H9 (cell line): ENCODE results near the gene MYO1E. TPM values are rescaled to one million over a fixed set of nuclear protein-coding genes. Genes with fewer than 3 reads are reported as not detected.

ENCODE experiments used
- DNase-seq: peaks from one replicate; pipeline ENCODE4 v3.0.0-alpha.2; 2017
- H2AFZ ChIP-seq: one replicate; pipeline ENCODE4 v1.6.1; 2013; ENCODE audit warnings: mild to moderate bottlenecking, low read length, control low read depth, moderate library complexity
- H2AK5ac ChIP-seq: 2 replicates; pipeline ENCODE4 v1.6.1; 2013; ENCODE audit warnings: low read length, control low read depth, mixed read lengths; ENCODE audit not compliant: insufficient read length
- H2BK120ac ChIP-seq: one replicate; pipeline ENCODE4 v1.6.1; 2013; ENCODE audit warnings: low read depth, mild to moderate bottlenecking, low read length, control low read depth, inconsistent platforms; ENCODE audit not compliant: poor library complexity, severe bottlenecking
- H2BK12ac ChIP-seq: 2 replicates; pipeline ENCODE4 v1.6.1; 2013; ENCODE audit warnings: low read length, control low read depth, mixed read lengths, low read depth; ENCODE audit not compliant: insufficient read length
- H2BK15ac ChIP-seq: 2 replicates; pipeline ENCODE4 v1.6.1; 2013; ENCODE audit warnings: low read depth, low read length, control low read depth
- H2BK20ac ChIP-seq: one replicate; pipeline ENCODE4 v1.6.1; 2013; ENCODE audit warnings: low read depth, mild to moderate bottlenecking, low read length, control low read depth, inconsistent platforms; ENCODE audit not compliant: poor library complexity, severe bottlenecking
- H2BK5ac ChIP-seq: 2 replicates; pipeline ENCODE4 v1.6.1; 2013; ENCODE audit warnings: low read length, control low read depth, mixed read lengths; ENCODE audit not compliant: insufficient read length
- H3K14ac ChIP-seq: 2 replicates; pipeline ENCODE4 v1.6.1; 2013; ENCODE audit warnings: low read length, control low read depth; ENCODE audit not compliant: insufficient read depth
- H3K18ac ChIP-seq: 2 replicates; pipeline ENCODE4 v1.6.1; 2013; ENCODE audit warnings: low read depth, mild to moderate bottlenecking, mixed read lengths, low read length, control low read depth; ENCODE audit not compliant: insufficient read length
- H3K23ac ChIP-seq: 2 replicates; pipeline ENCODE4 v1.6.1; 2013; ENCODE audit warnings: low read length, control low read depth, mixed read lengths, low read depth; ENCODE audit not compliant: insufficient read length
- H3K23me2 ChIP-seq: 2 replicates; pipeline ENCODE4 v1.6.1; 2013; ENCODE audit warnings: low read depth, mild to moderate bottlenecking, mixed read lengths, low read length, control low read depth; ENCODE audit not compliant: insufficient read length, poor library complexity, severe bottlenecking
- H3K27ac ChIP-seq: 2 replicates; pipeline ENCODE4 v1.5.1; 2013; ENCODE audit warnings: low read length, control low read depth, mixed read lengths, low read depth; ENCODE audit not compliant: insufficient read length
- H3K27me3 ChIP-seq: 2 replicates; pipeline ENCODE4 v1.6.1; 2013; ENCODE audit warnings: low read length, control low read depth, inconsistent platforms; ENCODE audit not compliant: insufficient read depth
- H3K4ac ChIP-seq: 2 replicates; pipeline ENCODE4 v1.6.1; 2013; ENCODE audit warnings: low read depth, mild to moderate bottlenecking, control low read depth, inconsistent platforms, low read length, moderate library complexity
- H3K4me1 ChIP-seq: 2 replicates; pipeline ENCODE4 v1.6.1; 2013; ENCODE audit warnings: low read length, control low read depth, inconsistent platforms; ENCODE audit not compliant: insufficient read depth
- H3K4me2 ChIP-seq: 2 replicates; pipeline ENCODE4 v1.6.1; 2013; ENCODE audit warnings: low read length, control low read depth, mixed read lengths; ENCODE audit not compliant: insufficient read length, insufficient read depth
- H3K56ac ChIP-seq: 2 replicates; pipeline ENCODE4 v1.6.1; 2013; ENCODE audit warnings: low read depth, mild to moderate bottlenecking, mixed read lengths, low read length, control low read depth; ENCODE audit not compliant: insufficient read length
- H3K79me1 ChIP-seq: 2 replicates; pipeline ENCODE4 v1.6.1; 2013; ENCODE audit warnings: low read depth, mild to moderate bottlenecking, moderate library complexity, low read length, control low read depth, inconsistent platforms; ENCODE audit not compliant: insufficient read depth, poor library complexity, severe bottlenecking
- H3K79me2 ChIP-seq: 2 replicates; pipeline ENCODE4 v1.6.1; 2013; ENCODE audit warnings: low read length, control low read depth, inconsistent platforms; ENCODE audit not compliant: insufficient read depth
- H3K9ac ChIP-seq: 2 replicates; pipeline ENCODE4 v1.6.1; 2013; ENCODE audit warnings: low read length, control low read depth, mixed read lengths; ENCODE audit not compliant: insufficient read length; ENCODE audit errors: extremely low read depth
- H3K9me3 ChIP-seq: one replicate; pipeline ENCODE4 v1.6.1; 2013; ENCODE audit warnings: low read depth, low read length, inconsistent platforms; ENCODE audit not compliant: control insufficient read depth
- H3T11ph ChIP-seq: one replicate; pipeline ENCODE4 v1.6.1; 2013; ENCODE audit warnings: mild to moderate bottlenecking, low read length, control low read depth, inconsistent platforms
- H4K20me1 ChIP-seq: one replicate; pipeline ENCODE4 v1.6.1; 2013; ENCODE audit not compliant: control insufficient read depth, insufficient read length, insufficient read depth
- H4K5ac ChIP-seq: 2 replicates; pipeline ENCODE4 v1.6.1; 2013; ENCODE audit warnings: low read depth, mild to moderate bottlenecking, mixed read lengths, low read length, control low read depth; ENCODE audit not compliant: insufficient read length
- H4K8ac ChIP-seq: replicated peaks from 2 replicates; pipeline ENCODE4 v1.6.1; 2013; ENCODE audit warnings: low read length, control low read depth, mixed read lengths, low read depth; ENCODE audit not compliant: insufficient read length
- H4K91ac ChIP-seq: 2 replicates; pipeline ENCODE4 v1.6.1; 2013; ENCODE audit warnings: low read depth, mild to moderate bottlenecking, moderate library complexity, mixed read lengths, low read length, control low read depth; ENCODE audit not compliant: insufficient read length
- H3K27ac Mint-ChIP-seq, 3 experiments: 2 replicates in 2 of 3; 3 replicates in 1 of 3; pipeline ENCODE4 v1.8.0; 2020 to 2021; ENCODE audit warnings: mixed read lengths in 3 of 3, mild to moderate bottlenecking in 1 of 3, moderate library complexity in 1 of 3
- H3K27me3 Mint-ChIP-seq: 2 replicates; pipeline ENCODE4 v1.8.0; 2021; ENCODE audit warnings: low read depth, mild to moderate bottlenecking, moderate library complexity, mixed read lengths
- H3K36me3 Mint-ChIP-seq, 3 experiments: 2 replicates in 2 of 3; 3 replicates in 1 of 3; pipeline ENCODE4 v1.8.0; 2020 to 2021; ENCODE audit warnings: low read depth in 3 of 3, mixed read lengths in 3 of 3; ENCODE audit not compliant: insufficient read depth in 1 of 3
- H3K4me1 Mint-ChIP-seq, 2 experiments: 2 replicates each; pipeline ENCODE4 v1.8.0; 2020; ENCODE audit warnings: mixed read lengths in 2 of 2
- H3K4me3 Mint-ChIP-seq, 2 experiments: 2 replicates in 1 of 2; 3 replicates in 1 of 2; pipeline ENCODE4 v1.8.0; 2020 to 2021; ENCODE audit warnings: mild to moderate bottlenecking in 2 of 2, mixed read lengths in 2 of 2, moderate library complexity in 1 of 2
- H3K9me3 Mint-ChIP-seq, 2 experiments: 2 replicates in 1 of 2; 3 replicates in 1 of 2; pipeline ENCODE4 v1.8.0; 2020; ENCODE audit warnings: mild to moderate bottlenecking in 2 of 2, mixed read lengths in 2 of 2, moderate library complexity in 1 of 2
- CTCF ChIP-seq: fragments of 200-600 bp; sonication (generic); conservative IDR thresholded peaks from 3 replicates; pipeline ENCODE4 v1.8.0; 2021; ENCODE audit warnings: antibody characterized with exemption, mild to moderate bottlenecking
- WGBS: extraction: QIAGEN DNeasy Blood & Tissue Kit; methylation state at CpG from one replicate; pipeline ENCODE4 v1.1.7; 2013; ENCODE audit warnings: missing lambda C conversion rate, low lambda C conversion rate, mixed read lengths; ENCODE audit not compliant: insufficient read length; ENCODE audit errors: extremely low coverage; 5-methylcytosine and 5-hydroxymethylcytosine counted together
- total RNA-seq: library from RNA; stranded (reverse); gene quantifications from 2 replicates; pipeline ENCODE4 v1.2.1, GENCODE V29; 2021

The MYO1E gene
- total RNA-seq, 1 experiment from 2014 or later, result 235 TPM

- no peak overlapping the region for H3K27ac ChIP-seq
- no peaks in the 10 kb centered on the region for H3K9me3 ChIP-seq
- TF ChIP-seq CTCF, result no peak
- no peaks in the 10 kb centered on the region for H3K79me2 ChIP-seq
- H3K27me3 ChIP-seq, result no peaks in the 10 kb centered on the region
- 0 out of 2 replicates have a peak, but pooled peaks cover 2% of the 10 kb centered on the region for H3K4me1 ChIP-seq
- H3K4ac ChIP-seq, result no peak overlapping the region
- no peak overlapping the region for H2AFZ ChIP-seq
- no peak overlapping the region for H2AK5ac ChIP-seq
- H4K91ac ChIP-seq, result no peak overlapping the region
- Mint-ChIP-seq H3K27ac (no peak overlapping the region), H3K27me3 (no peaks in the 10 kb centered on the region), H3K4me3 (no peak overlapping the region), H3K4me1 (peaks cover 9% of the 10 kb centered on the region in 2 experiments; a peak in 3 of 4 replicates), H3K36me3 (peaks cover 10 to 81% (median 45%) of the 10 kb centered on the region in 3 experiments; a peak in 6 of 7 replicates), H3K9me3 (no peaks in the 10 kb centered on the region)
- H3K56ac ChIP-seq, result no peak overlapping the region
- no peak overlapping the region for H3T11ph ChIP-seq
- H4K8ac ChIP-seq, result no peak overlapping the region
- H3K4me2 ChIP-seq, result no peak overlapping the region
- no peak overlapping the region for H3K23ac ChIP-seq
- no CpG with 5 or more reads among the region's 12 CpGs for whole genome bisulfite sequencing
- H3K14ac ChIP-seq, result no peak overlapping the region
- no peak overlapping the region for H2BK15ac ChIP-seq
- no peaks in the 10 kb centered on the region for H3K79me1 ChIP-seq
- H3K9ac ChIP-seq, result no peak overlapping the region
- no peaks in the 10 kb centered on the region for H3K23me2 ChIP-seq
- no peak overlapping the region for H4K5ac ChIP-seq
- H2BK5ac ChIP-seq, result no peak overlapping the region
- no peaks in the 10 kb centered on the region for H4K20me1 ChIP-seq
- H2BK12ac ChIP-seq, result no peak overlapping the region
- H2BK20ac ChIP-seq, result no peak overlapping the region
- H2BK120ac ChIP-seq, result no peak overlapping the region
- H3K18ac ChIP-seq, result no peak overlapping the region
- DNase-seq, result no peak
Observed at GRCh38 chr15:59174151-59174834, 198.4 kb downstream of the MYO1E start.
